Measurements from ENCODE around the gene UAP1. TPM values are rescaled to one million over a fixed set of nuclear protein-coding genes. Genes with fewer than 3 reads are reported as not detected.

UAP1 gene
- total RNA-seq = 58.2 and 71.5 TPM in 2 replicates

GRCh38 chr1:162561616-162562469, at the start of gene UAP1:
TSS of gene UAP1 (plus strand) at chr1:162561722. CDS start at chr1:162566069, 4,347 bp downstream.
- DNase-seq (ENCODE audit: low read depth) = no peak
- no peak for TF ChIP-seq CTCF (conservative IDR thresholded peaks at IDR 0.05; ENCODE audit: low read depth, low read length)
- peak within 1 kb of the TSS; percentile 92 for H3K4me3 ChIP-seq (ENCODE audit: low read depth, low read length)

DNA sequence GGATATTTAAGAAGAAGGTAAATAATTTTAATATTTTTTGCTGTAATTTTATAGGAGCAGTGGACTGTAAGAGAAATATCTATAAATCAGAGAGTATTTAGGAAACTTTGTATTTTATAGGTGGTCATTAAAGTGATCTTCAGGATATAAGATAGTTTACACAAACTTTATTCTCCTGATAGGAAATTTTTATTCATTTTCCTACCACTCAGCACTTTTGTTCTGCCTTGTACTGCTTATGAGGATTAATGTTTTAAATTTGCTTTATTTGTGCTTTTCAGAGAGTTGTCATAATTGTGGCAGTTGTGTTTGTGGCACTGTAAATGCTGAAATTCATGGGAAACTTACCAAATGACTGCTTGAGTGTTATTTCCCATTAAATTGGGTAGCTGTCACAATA, 34.2 kb upstream of the UAP1 start:
- TF ChIP-seq CTCF (conservative IDR thresholded peaks at IDR 0.05; ENCODE audit: low read depth, low read length) = no peak

DNA sequence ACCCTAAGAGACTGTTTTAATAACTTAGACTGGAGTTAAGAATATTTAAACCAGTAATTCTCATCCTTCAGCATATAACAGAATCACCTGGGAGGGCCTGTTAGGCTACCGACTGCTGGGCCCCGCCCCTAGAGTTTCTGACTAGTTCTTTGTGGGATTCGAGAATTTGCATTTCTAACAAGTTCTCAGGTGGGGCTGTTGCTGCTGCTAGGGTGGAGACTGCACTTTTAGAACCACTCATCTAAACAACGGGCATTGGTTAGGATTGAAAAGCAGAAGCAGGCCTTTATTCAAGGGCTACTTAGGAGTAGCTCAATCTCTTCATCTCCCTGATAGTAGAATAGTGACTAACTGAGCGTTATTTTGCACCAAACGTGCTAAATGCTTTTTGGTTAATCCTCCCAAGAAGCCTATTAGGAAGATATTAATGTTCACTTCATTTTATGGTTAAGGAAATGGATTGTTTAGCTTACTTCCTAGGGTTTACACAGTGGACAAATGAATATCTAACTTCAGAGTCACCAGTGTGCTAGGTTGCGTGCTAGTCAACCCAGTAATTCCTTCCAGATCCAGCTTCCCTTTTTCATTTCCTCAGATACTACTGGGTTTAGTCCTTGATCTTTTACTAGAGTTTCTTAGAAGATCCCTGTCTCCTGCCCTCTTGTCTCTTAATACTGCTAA, 31.1 kb upstream of the UAP1 start:
- no peak for TF ChIP-seq CTCF (conservative IDR thresholded peaks at IDR 0.05; ENCODE audit: low read depth, low read length)
- no peak overlapping the region for H3K4me3 ChIP-seq (ENCODE audit: low read depth, low read length)
- DNase-seq (ENCODE audit: low read depth) = no peak

More for the DNA sequence above, 34.2 kb upstream of the UAP1 start:
- no peak for DNase-seq (ENCODE audit: low read depth)
- H3K4me3 ChIP-seq (ENCODE audit: low read depth, low read length) = no peak overlapping the region

- DNase-seq (ENCODE audit: low read depth) = no peak
- H3K4me3 ChIP-seq (ENCODE audit: low read depth, low read length) = no peak overlapping the region
- no peak for TF ChIP-seq CTCF (conservative IDR thresholded peaks at IDR 0.05; ENCODE audit: low read depth, low read length)
Measured at GRCh38 chr1:162530988-162531319, 30.6 kb upstream of the UAP1 start.

DNA sequence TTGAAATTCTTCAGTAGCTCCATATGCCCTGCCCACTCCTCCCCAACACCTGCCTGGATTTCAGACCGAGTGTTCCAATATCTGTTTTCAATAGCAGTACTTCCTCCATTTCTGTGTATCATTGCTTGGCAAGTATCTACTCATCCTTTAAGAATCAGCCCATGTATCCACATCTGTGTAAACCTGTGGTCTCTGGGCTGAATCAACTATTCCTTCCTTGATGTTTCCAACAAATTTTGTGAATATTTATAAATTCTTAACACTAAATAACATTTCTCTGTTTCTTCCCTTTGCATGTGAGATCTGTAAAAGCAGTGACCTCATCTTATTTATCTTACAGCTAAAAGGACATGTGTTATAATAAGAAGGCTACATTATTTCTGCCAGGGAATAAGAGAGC, 26.0 kb upstream of the UAP1 start:
- no peak for TF ChIP-seq CTCF (conservative IDR thresholded peaks at IDR 0.05; ENCODE audit: low read depth, low read length)
- H3K4me3 ChIP-seq (ENCODE audit: low read depth, low read length) = no peak overlapping the region
- DNase-seq (ENCODE audit: low read depth) = no peak

- no peak for TF ChIP-seq CTCF (conservative IDR thresholded peaks at IDR 0.05; ENCODE audit: low read depth, low read length)
- no peak overlapping the region for H3K4me3 ChIP-seq (ENCODE audit: low read depth, low read length)
- DNase-seq (ENCODE audit: low read depth) = no peak
Measured at GRCh38 chr1:162536511-162536910, 25.0 kb upstream of the UAP1 start.
